ENCODE measurements around the gene ULK1.
A peak's percentile ranks its signal among the peaks of the same experiment; 100 is the strongest.

ULK1 gene

GRCh38 chr12:131921866-131922769 lies 27.7 kb downstream of the ULK1 start:
- DNase-seq, result no peak

DNA sequence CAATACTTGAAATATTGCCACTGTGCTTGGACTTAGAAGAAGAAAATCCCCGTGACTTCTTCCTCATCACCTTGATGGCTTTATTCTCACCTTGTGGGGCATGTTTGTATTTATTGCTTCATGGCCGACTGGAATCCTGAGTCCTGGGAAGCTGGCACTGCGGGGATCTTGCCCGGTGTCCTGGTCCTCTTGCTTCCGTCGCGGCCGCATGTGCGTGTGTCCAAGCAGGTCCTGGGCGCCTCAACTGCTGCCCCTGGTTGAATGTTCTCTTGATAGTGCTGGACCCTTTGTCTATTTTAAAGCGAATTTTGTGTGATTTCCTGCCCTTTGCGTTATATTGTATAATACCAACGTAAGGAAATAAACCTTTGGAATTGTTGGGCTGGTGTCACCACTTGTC lies 28.4 kb downstream of the ULK1 start:
- DNase-seq, result no peak

GRCh38 chr12:131923260-131923659 lies 28.8 kb downstream of the ULK1 start:
- DNase-seq, result no peak

- no peak for DNase-seq
Measured at GRCh38 chr12:131927110-131928079, 33.0 kb downstream of the ULK1 start.

- DNase-seq, result no peak
Measured at GRCh38 chr12:131928080-131928710, 33.8 kb downstream of the ULK1 start.

DNA sequence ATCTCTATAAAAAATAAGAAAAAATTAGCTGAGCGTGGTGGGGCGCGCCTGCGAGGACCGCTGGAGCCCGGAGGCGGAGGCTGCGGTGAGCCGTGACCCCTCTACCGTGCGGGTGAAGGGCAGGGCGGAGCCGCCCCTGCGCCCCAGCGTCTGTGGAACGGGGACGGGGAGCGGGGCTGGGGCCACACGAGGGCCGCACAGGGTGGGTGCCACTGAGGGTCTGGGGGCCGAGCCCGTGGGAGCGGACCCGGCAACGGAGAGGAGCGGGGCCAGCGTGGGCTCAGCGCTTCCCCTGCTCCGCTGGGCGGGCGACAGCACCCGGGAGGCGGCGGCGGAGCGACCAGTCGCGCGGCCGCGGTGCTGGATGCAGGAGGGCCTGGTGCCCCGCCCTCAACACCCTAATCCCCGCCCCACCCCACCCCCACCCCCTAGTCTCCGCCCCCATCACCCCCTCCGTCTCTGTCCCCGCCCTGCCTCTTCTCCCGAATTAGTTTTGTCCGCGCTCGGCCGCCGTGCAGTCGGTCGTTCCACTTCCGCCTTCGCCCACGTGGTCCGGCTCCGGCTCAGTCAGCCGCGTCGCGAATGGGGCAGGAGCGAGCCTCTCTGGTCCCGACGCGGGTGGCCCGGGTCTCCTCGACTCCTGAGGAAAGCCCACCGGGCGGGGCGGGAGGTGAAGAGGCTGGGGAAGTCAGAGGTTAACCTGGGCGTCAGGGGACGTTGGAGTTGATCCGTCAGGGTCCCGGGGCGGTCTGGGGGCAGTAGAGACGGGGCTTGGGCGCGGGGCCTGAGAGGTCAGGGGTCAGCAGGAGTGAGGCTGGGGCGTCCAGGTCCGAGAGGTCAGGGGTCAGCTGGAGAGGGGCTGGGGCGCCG lies 34.5 kb downstream of the ULK1 start, which contains the start of gene PUS1:
Gene PUS1, plus strand, starts transcription at position 566 of the 870 bp plus-strand sequence. CDS start 447 bp downstream, outside the sequence.
- DNase-seq, result peak; percentile 91

- peak; percentile 14 for DNase-seq
Measured at GRCh38 chr12:131929581-131930456, 35.4 kb downstream of the ULK1 start.

GRCh38 chr12:131930510-131930909 lies 36.1 kb downstream of the ULK1 start:
- no peak for DNase-seq

GRCh38 chr12:131933387-131933786 lies 39.0 kb downstream of the ULK1 start:
- DNase-seq, result no peak

GRCh38 chr12:131934535-131934934 lies 40.1 kb downstream of the ULK1 start:
- DNase-seq, result no peak

- no peak for DNase-seq
Measured at GRCh38 chr12:131938082-131938481, 43.7 kb downstream of the ULK1 start.

- no peak for DNase-seq
Measured at GRCh38 chr12:131939007-131939406, 44.6 kb downstream of the ULK1 start.

- no peak for DNase-seq
Measured at GRCh38 chr12:131940141-131940547, 45.7 kb downstream of the ULK1 start.

GRCh38 chr12:131941116-131941986 lies 46.9 kb downstream of the ULK1 start:
- DNase-seq, result no peak

- DNase-seq, result no peak
Measured at GRCh38 chr12:131941987-131942341, 47.5 kb downstream of the ULK1 start.

DNA sequence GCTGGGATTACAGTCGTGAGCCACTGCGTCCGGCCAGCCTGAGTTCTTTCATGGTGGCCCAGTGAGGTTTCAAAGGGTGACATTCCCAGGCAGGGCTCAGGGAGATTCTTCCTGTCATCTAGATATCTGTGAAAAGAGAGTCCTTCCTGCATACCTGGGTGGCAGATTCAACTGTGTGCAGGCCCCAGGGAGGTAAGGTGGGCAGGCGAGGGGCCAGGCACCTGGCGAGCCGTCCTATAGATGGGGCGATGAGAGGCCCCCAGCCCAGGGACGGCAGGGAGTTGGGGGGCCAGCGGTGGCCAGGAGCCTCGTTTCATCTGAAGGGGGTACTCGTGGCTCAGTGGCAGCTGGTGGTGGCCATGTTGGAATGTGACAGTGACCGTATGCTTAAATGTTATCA lies 48.2 kb downstream of the ULK1 start:
- DNase-seq, result no peak

- no peak for DNase-seq
Measured at GRCh38 chr12:131943389-131943788, 49.0 kb downstream of the ULK1 start.

DNA sequence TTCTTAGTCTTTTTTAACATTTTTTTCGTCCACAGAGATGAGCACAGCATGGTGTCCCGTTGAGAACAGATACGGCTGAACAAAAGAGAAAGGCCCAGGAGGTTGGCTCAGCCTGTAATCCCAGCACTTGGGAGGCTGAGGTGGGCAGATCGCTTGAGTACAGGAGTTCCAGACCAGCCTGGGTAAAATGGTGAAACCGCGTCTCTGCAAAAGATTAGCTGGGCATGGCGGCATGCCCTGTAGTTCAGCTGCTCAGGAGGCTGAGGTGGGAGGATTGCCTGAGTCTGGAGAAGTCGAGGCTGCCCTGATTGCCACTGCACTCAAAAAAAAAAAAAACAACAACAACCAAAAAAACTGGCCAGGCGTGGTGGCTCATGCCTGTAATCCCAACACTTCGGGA lies 49.5 kb downstream of the ULK1 start:
- DNase-seq, result no peak

GRCh38 chr12:131944601-131945251 lies 50.3 kb downstream of the ULK1 start:
- no peak for DNase-seq

Measured in NCI-H345 (cell line).